Neural cell (in vitro differentiated cells): ENCODE measurements around the gene FRY.

Experiments
- CTCF ChIP-seq: fragments of 450-650 bp; IDR thresholded peaks from 2 replicates; pipeline ENCODE4 v1.5.1; 2014; ENCODE audit warnings: antibody characterized with exemption, mild to moderate bottlenecking, moderate library complexity; ENCODE audit not compliant: poor library complexity, severe bottlenecking
- EP300 ChIP-seq: fragments of 450-650 bp; conservative IDR thresholded peaks from 2 replicates; pipeline ENCODE4 v1.6.1; 2014; ENCODE audit warnings: antibody characterized with exemption, mild to moderate bottlenecking, moderate library complexity; ENCODE audit not compliant: poor library complexity, severe bottlenecking
- EZH2 ChIP-seq: fragments of 200-600, 300-800 bp; shearing (Covaris generic), sonication (generic); IDR thresholded peaks from 2 replicates; pipeline ENCODE4 v1.6.1; 2014; ENCODE audit warnings: antibody characterized with exemption, low read length, borderline replicate concordance, mild to moderate bottlenecking; ENCODE audit not compliant: insufficient read depth, poor library complexity, severe bottlenecking
- MXI1 ChIP-seq: fragments of 450-650 bp; conservative IDR thresholded peaks from 2 replicates; pipeline ENCODE4 v1.6.1; 2014; ENCODE audit warnings: antibody characterized with exemption, mild to moderate bottlenecking; ENCODE audit not compliant: poor library complexity, severe bottlenecking
- POLR2AphosphoS5 ChIP-seq: IDR thresholded peaks from 2 replicates; pipeline ENCODE4 v1.6.1; 2012
- RAD21 ChIP-seq: fragments of 450-650 bp; conservative IDR thresholded peaks from 2 replicates; pipeline ENCODE4 v1.6.1; 2014; ENCODE audit warnings: antibody characterized with exemption, mild to moderate bottlenecking, moderate library complexity
- REST ChIP-seq: IDR thresholded peaks from 2 replicates; pipeline ENCODE4 v1.6.1; 2012; ENCODE audit warnings: borderline replicate concordance
- TAF1 ChIP-seq: IDR thresholded peaks from 2 replicates; pipeline ENCODE4 v1.6.1; 2012; ENCODE audit warnings: low read depth

DNA sequence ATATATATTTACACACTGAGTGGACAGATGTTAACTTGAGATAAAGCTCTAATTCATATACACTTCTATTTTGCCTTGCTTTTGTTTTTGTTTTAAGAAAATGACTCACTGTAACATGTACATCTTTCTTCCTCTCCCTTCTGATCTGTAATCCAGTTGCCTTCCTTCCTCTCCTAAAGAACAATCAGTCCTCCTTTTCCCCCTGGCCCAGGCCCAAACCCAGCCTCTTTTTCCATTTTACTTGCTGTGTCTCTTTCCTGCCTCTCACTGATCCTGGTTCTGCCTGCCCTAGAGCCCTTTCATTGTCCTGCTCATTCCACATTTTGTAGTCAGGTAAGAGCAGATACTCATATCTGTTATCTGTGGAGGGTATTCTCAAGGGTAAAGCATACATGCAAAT lies 232.8 kb downstream of the FRY start:
- TF ChIP-seq CTCF = no peak
- TF ChIP-seq POLR2AphosphoS5 = no peak
- TF ChIP-seq REST = no peak
- TF ChIP-seq EZH2 = no peak
- TF ChIP-seq TAF1 = no peak
- no peak for TF ChIP-seq EP300
- no peak for TF ChIP-seq MXI1
- TF ChIP-seq RAD21 = no peak
